WTC11 (cell line): Measurements from ENCODE around the gene GMPR. TPM values are rescaled to one million over a fixed set of nuclear protein-coding genes. Genes with fewer than 3 reads are reported as not detected.

ENCODE experiments used
- ATAC-seq: fragments of 200-7000 bp; cut with Tn5 transposase; 2 replicates; pipeline ENCODE4 v1.10.0; 2021; ENCODE audit warnings: mild to moderate bottlenecking, moderate library complexity
- CTCF ChIA-PET: fragments of 300-600 bp; sonication (Branson Sonifier 250); formaldehyde crosslinking; loops from one replicate; lab custom pipeline; 2021; ENCODE audit warnings: antibody characterized with exemption; lab: Charles Lee
- POLR2A ChIA-PET: fragments of 350-600 bp; sonication (Branson Sonifier 250); formaldehyde crosslinking; loops from one replicate; lab custom pipeline; 2021; ENCODE audit warnings: antibody characterized with exemption; lab: Charles Lee
- DNase-seq: peaks from one replicate; pipeline ENCODE4 v3.0.0; 2021; ENCODE audit warnings: low spot score
- H3K27ac Mint-ChIP-seq: 2 replicates; pipeline ENCODE4 v1.8.0; 2021; ENCODE audit warnings: mixed read lengths
- H3K27me3 Mint-ChIP-seq: 2 replicates; pipeline ENCODE4 v1.8.0; 2021; ENCODE audit warnings: low read depth, mild to moderate bottlenecking, moderate library complexity, mixed read lengths
- H3K36me3 Mint-ChIP-seq: 2 replicates; pipeline ENCODE4 v1.8.0; 2021; ENCODE audit warnings: mixed read lengths
- H3K4me1 Mint-ChIP-seq: 2 replicates; pipeline ENCODE4 v1.8.0; 2022; ENCODE audit warnings: mixed read lengths
- H3K4me3 Mint-ChIP-seq: 2 replicates; pipeline ENCODE4 v1.8.0; 2021; ENCODE audit warnings: mild to moderate bottlenecking, moderate library complexity, mixed read lengths
- H3K9me3 Mint-ChIP-seq: 2 replicates; pipeline ENCODE4 v1.8.0; 2021; ENCODE audit warnings: mixed read lengths
- ATF6 ChIP-seq: sonication (generic); formaldehyde crosslinking; IDR thresholded peaks from 2 replicates; pipeline ENCODE4 v1.8.1; 2023; ENCODE audit warnings: mild to moderate bottlenecking, missing genetic modification reagents
- CDX4 ChIP-seq: fragments of 250-450 bp; sonication (Bioruptor Pico); IDR thresholded peaks from 2 replicates; pipeline ENCODE4 v1.9.0; 2021; ENCODE audit warnings: moderate library complexity, mild to moderate bottlenecking, inconsistent platforms, borderline replicate concordance
- FOXJ3 ChIP-seq: sonication (generic); formaldehyde crosslinking; IDR thresholded peaks from 2 replicates; pipeline ENCODE4 v1.9.0; 2021; ENCODE audit warnings: missing genetic modification reagents, mild to moderate bottlenecking, borderline replicate concordance
- FOXK1 ChIP-seq: sonication (generic); formaldehyde crosslinking; IDR thresholded peaks from 2 replicates; pipeline ENCODE4 v1.8.0; 2022; ENCODE audit warnings: mild to moderate bottlenecking, moderate library complexity, missing genetic modification reagents
- GABPB1 ChIP-seq: sonication (generic); formaldehyde crosslinking; IDR thresholded peaks from 2 replicates; pipeline ENCODE4 v1.8.1; 2023; ENCODE audit warnings: mild to moderate bottlenecking, missing genetic modification reagents
- HMGA2 ChIP-seq: fragments of 250-450 bp; sonication (Bioruptor Pico); IDR thresholded peaks from 2 replicates; pipeline ENCODE4 v1.4.0; 2021; ENCODE audit warnings: mild to moderate bottlenecking, moderate library complexity
- KAT7 ChIP-seq: sonication (generic); formaldehyde crosslinking; IDR thresholded peaks from 2 replicates; pipeline ENCODE4 v1.8.1; 2023; ENCODE audit warnings: missing genetic modification reagents, mild to moderate bottlenecking, borderline replicate concordance
- MXD4 ChIP-seq: fragments of 250-450 bp; sonication (Bioruptor Pico); IDR thresholded peaks from 2 replicates; pipeline ENCODE4 v1.8.0; 2021; ENCODE audit warnings: mild to moderate bottlenecking, moderate library complexity, borderline replicate concordance
- NFYB ChIP-seq: sonication (generic); formaldehyde crosslinking; conservative IDR thresholded peaks from 2 replicates; pipeline ENCODE4 v1.8.0; 2022; ENCODE audit warnings: low read depth, missing genetic modification reagents
- NR3C1 ChIP-seq: sonication (generic); formaldehyde crosslinking; conservative IDR thresholded peaks from 2 replicates; pipeline ENCODE4 v1.8.1; 2023; ENCODE audit warnings: low read depth, mild to moderate bottlenecking, missing genetic modification reagents
- SMAD3 ChIP-seq: sonication (generic); formaldehyde crosslinking; IDR thresholded peaks from 2 replicates; pipeline ENCODE4 v1.8.0; 2022; ENCODE audit warnings: missing genetic modification reagents, mild to moderate bottlenecking, borderline replicate concordance
- SOX15 ChIP-seq: fragments of 250-450 bp; sonication (Bioruptor Pico); IDR thresholded peaks from 2 replicates; pipeline ENCODE4 v1.9.0; 2021; ENCODE audit warnings: mild to moderate bottlenecking
- STAT6 ChIP-seq: sonication (generic); formaldehyde crosslinking; conservative IDR thresholded peaks from 2 replicates; pipeline ENCODE4 v1.8.1; 2023; ENCODE audit warnings: mild to moderate bottlenecking, low read depth, missing genetic modification reagents, moderate library complexity
- ZNF317 ChIP-seq: sonication (generic); formaldehyde crosslinking; IDR thresholded peaks from 2 replicates; pipeline ENCODE4 v1.8.1; 2023; ENCODE audit warnings: low read depth, mild to moderate bottlenecking, moderate library complexity, missing genetic modification reagents, borderline replicate concordance
- ZNF671 ChIP-seq: fragments of 250-450 bp; sonication (Bioruptor Pico); IDR thresholded peaks from 2 replicates; pipeline ENCODE4 v1.8.0; 2021; ENCODE audit warnings: mild to moderate bottlenecking
- total RNA-seq: library from RNA; stranded (reverse); gene quantifications from 3 replicates; pipeline ENCODE4 v1.2.3, GENCODE V29; 2021
- TF ChIP-seq, protein P1 (sequence below): sonication (generic); formaldehyde crosslinking; IDR thresholded peaks from 2 replicates; pipeline ENCODE4 v1.8.0; 2023; ENCODE audit warnings: missing genetic modification reagents
- TF ChIP-seq, protein P2 (sequence below): sonication (generic); formaldehyde crosslinking; IDR thresholded peaks from 2 replicates; pipeline ENCODE4 v1.8.0; 2023; ENCODE audit warnings: missing genetic modification reagents, mild to moderate bottlenecking, borderline replicate concordance
- TF ChIP-seq, protein P3 (sequence below): sonication (generic); formaldehyde crosslinking; IDR thresholded peaks from 2 replicates; pipeline ENCODE4 v1.8.0; 2022; ENCODE audit warnings: mild to moderate bottlenecking, missing genetic modification reagents

GMPR gene
- total RNA-seq, 1 experiment from 2014 or later: 2.4 TPM

DNA sequence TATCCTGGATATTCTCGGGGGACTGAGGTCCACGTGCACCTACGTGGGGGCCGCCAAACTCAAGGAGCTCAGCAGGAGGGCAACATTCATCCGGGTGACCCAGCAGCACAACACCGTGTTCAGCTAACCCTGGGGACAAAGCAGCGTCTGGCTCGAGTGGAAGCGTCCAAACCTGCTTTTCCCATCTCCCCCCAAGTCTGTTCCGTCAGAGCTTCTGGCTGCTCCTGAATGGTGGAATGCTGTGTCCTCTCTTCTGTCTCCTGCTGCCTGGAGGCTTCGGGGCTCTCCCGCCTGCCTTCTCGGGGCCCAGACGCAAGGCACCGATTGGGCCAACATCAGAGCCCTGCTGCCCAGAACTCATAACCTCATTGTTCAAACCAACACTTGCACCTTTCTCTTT, 56.7 kb downstream of the GMPR start (continued):
- no peak for TF ChIP-seq STAT6 (CRISPR knock-in tag)

GRCh38 chr6:16295471-16295870, 57.1 kb downstream of the GMPR start:
- no peak for ATAC-seq
- POLR2A ChIA-PET: no interaction called here
- Mint-ChIP-seq H3K27me3 (no peaks in the 10 kb centered on the region), H3K4me1 (peaks cover 4% of the 10 kb centered on the region), H3K9me3 (no peaks in the 10 kb centered on the region), H3K27ac (no peak overlapping the region), H3K36me3 (no peaks in the 10 kb centered on the region), H3K4me3 (no peak overlapping the region)
- DNase-seq: no peak
- CTCF ChIA-PET: interaction anchor here (0.7 to 1.8 kb wide), 2 partner anchors 9 to 10 kb away, joined by 5 to 10 read pairs; no protein-coding TSS in a partner anchor
- TF ChIP-seq, protein P1, sequence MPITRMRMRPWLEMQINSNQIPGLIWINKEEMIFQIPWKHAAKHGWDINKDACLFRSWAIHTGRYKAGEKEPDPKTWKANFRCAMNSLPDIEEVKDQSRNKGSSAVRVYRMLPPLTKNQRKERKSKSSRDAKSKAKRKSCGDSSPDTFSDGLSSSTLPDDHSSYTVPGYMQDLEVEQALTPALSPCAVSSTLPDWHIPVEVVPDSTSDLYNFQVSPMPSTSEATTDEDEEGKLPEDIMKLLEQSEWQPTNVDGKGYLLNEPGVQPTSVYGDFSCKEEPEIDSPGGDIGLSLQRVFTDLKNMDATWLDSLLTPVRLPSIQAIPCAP: no peak
- TF ChIP-seq NFYB (CRISPR knock-in tag) (no peak), GABPB1 (no peak), MXD4 (CRISPR knock-in tag) (no peak), SMAD3 (CRISPR knock-in tag) (no peak), ZNF317 (CRISPR knock-in tag) (no peak), ATF6 (no peak), FOXJ3 (no peak), KAT7 (no peak), ZNF671 (CRISPR knock-in tag) (no peak), CDX4 (no peak), FOXK1 (CRISPR knock-in tag) (no peak), NR3C1 (CRISPR knock-in tag) (no peak), HMGA2 (CRISPR knock-in tag) (no peak), SOX15 (no peak)
- TF ChIP-seq, protein P2, sequence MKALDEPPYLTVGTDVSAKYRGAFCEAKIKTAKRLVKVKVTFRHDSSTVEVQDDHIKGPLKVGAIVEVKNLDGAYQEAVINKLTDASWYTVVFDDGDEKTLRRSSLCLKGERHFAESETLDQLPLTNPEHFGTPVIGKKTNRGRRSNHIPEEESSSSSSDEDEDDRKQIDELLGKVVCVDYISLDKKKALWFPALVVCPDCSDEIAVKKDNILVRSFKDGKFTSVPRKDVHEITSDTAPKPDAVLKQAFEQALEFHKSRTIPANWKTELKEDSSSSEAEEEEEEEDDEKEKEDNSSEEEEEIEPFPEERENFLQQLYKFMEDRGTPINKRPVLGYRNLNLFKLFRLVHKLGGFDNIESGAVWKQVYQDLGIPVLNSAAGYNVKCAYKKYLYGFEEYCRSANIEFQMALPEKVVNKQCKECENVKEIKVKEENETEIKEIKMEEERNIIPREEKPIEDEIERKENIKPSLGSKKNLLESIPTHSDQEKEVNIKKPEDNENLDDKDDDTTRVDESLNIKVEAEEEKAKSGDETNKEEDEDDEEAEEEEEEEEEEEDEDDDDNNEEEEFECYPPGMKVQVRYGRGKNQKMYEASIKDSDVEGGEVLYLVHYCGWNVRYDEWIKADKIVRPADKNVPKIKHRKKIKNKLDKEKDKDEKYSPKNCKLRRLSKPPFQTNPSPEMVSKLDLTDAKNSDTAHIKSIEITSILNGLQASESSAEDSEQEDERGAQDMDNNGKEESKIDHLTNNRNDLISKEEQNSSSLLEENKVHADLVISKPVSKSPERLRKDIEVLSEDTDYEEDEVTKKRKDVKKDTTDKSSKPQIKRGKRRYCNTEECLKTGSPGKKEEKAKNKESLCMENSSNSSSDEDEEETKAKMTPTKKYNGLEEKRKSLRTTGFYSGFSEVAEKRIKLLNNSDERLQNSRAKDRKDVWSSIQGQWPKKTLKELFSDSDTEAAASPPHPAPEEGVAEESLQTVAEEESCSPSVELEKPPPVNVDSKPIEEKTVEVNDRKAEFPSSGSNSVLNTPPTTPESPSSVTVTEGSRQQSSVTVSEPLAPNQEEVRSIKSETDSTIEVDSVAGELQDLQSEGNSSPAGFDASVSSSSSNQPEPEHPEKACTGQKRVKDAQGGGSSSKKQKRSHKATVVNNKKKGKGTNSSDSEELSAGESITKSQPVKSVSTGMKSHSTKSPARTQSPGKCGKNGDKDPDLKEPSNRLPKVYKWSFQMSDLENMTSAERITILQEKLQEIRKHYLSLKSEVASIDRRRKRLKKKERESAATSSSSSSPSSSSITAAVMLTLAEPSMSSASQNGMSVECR (CRISPR knock-in tag): no peak
- TF ChIP-seq, protein P3, sequence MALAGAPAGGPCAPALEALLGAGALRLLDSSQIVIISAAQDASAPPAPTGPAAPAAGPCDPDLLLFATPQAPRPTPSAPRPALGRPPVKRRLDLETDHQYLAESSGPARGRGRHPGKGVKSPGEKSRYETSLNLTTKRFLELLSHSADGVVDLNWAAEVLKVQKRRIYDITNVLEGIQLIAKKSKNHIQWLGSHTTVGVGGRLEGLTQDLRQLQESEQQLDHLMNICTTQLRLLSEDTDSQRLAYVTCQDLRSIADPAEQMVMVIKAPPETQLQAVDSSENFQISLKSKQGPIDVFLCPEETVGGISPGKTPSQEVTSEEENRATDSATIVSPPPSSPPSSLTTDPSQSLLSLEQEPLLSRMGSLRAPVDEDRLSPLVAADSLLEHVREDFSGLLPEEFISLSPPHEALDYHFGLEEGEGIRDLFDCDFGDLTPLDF (CRISPR knock-in tag): no peak
